Left colon (tissue), 2 donors: Measurements from ENCODE around the gene MREG. TPM values are rescaled to one million over a fixed set of nuclear protein-coding genes. Genes with fewer than 3 reads are reported as not detected.
A peak's percentile ranks its signal among the peaks of the same experiment; 100 is the strongest.
"Not testable (repeated sequence)": the region's sequence is repeated elsewhere in the genome, so short reads cannot be mapped to it uniquely, and the experiment has no call there.

Experiments
- ATAC-seq: fragments of 200-7000 bp; cut with Tn5 transposase; one replicate; pipeline ENCODE4 v1.9.1; 2020; ENCODE audit warnings: mild to moderate bottlenecking, moderate library complexity
- DNase-seq, 2 donors: peaks; one replicate each; pipeline ENCODE4 v3.0.0-alpha.2; 2020
- intact Hi-C, 2 donors: fragments of 100-400 bp; cut with DNase I in 1 of 2; cut with micrococcal nuclease in 1 of 2; formaldehyde crosslinking; loops; one replicate each; pipeline versions ENCODE4 v1.11.2 to v1.14.0; 2022; cut with DNase I, micrococcal nuclease
- total RNA-seq, 2 donors: library from RNA; stranded (reverse); fragmentation: NEBNext Ultra II Directional; extraction: Animal tissue kit (Norgen Biotek cat#: 25700); gene quantifications; one replicate each; pipeline ENCODE4 v1.2.1, GENCODE V29; 2021
- donor health status: DM: no; HTN: no; CAD: no.
- donor health status: DM: yes; HTN: yes; CAD: no.

MREG gene
- total RNA-seq, 2 donors from 2014 or later: 8.9 to 12.4 TPM

- intact Hi-C loops: no loop called here
- DNase-seq (no peak), ATAC-seq (peak; percentile 51)
These were observed 44.1 kb downstream of the MREG start for GRCh38 chr2:215969131-215969841.

DNA sequence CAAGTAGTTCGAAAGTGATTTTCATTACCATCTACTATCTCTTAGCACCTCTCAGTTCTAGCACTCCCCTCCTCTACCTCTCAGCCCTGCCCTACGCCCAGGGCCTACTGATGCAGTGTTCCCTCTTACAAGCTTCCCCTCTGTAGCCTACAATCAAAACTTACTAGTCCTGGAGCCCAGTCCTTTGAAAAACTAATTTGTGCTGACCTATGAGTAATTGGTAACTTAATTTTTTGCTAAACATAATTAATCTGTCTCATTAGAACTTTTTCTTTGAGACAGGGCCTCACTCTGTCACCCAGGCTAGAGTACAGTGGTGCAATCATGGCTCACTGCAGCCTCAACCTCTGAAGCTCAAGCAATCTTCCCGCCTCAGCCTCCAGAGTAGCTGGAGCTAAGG lies 44.9 kb downstream of the MREG start:
- no peak for ATAC-seq
- intact Hi-C loops: no loop called here
- no peak for DNase-seq

- no peak for ATAC-seq
- intact Hi-C loops: no loop called here
- DNase-seq: no peak
These were observed 45.6 kb downstream of the MREG start for GRCh38 chr2:215967590-215968378.

DNA sequence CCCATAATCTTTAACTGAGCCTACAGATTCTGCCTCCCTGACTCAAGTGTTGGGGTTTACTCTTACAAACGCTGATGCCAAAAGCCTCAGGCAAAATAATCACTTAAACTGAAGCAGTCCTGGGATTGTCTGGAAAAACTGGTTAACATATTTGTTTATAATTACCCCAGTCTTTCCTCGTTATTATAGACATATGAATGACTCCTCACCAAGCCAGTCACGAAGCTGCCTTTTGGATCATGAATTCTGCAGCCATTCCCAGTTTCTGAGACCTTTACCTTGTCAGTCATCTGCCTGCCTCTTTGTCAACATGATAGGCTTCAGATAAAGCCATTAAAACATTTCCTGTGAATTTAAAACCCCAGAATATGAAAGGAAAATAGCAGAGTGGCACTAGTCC lies 46.4 kb downstream of the MREG start:
- intact Hi-C loops: no loop called here
- ATAC-seq: no peak
- no peak for DNase-seq

GRCh38 chr2:215966274-215966673 lies 47.1 kb downstream of the MREG start:
- ATAC-seq: no peak
- intact Hi-C loops: no loop called here
- DNase-seq: no peak

DNA sequence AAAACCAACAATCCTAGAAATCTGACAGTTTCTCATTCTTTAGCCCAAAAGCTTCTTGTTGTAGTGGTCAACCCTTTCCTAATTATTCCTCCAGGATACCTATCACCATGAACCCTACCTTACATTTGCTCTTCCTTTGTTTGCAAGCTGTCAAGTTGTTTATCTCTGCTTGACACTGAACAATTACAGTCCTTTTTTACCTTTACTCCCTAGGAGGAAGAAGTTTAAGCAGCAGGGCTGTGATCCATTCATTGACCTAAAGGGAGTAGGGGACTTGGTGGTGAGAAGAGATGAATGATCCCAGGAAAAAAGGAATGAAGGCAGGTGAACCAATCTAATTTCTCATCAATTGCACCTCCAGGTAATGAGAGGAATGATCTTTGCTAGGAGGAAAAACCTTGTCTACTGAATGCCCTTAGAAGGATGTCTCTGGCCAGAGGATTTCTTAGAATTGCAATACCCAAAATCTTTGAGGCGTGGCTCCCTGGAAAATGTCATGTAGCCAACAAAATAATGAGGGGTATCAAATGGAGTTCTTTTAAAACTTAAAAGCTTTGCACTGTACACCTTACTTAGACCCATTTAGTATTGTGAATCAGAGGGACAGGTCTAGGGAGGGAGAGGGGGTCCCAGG lies 47.7 kb downstream of the MREG start:
- no peak for DNase-seq
- no peak for ATAC-seq
- intact Hi-C loops: no loop called here

GRCh38 chr2:215961981-215962380 lies 51.4 kb downstream of the MREG start:
- intact Hi-C loops: no loop called here
- no peak for DNase-seq
- no peak for ATAC-seq

GRCh38 chr2:215958257-215958656 lies 55.1 kb downstream of the MREG start:
- ATAC-seq (no peak), DNase-seq (no peak)
- intact Hi-C loops: no loop called here

- intact Hi-C loops, DNase-seq, ATAC-seq: not testable (repeated sequence)
These were observed 55.8 kb downstream of the MREG start for GRCh38 chr2:215957354-215958122.

GRCh38 chr2:215952860-215953637 lies 60.3 kb downstream of the MREG start:
- peak; percentile 34 for ATAC-seq
- intact Hi-C loops: no loop called here
- DNase-seq: no peak

DNA sequence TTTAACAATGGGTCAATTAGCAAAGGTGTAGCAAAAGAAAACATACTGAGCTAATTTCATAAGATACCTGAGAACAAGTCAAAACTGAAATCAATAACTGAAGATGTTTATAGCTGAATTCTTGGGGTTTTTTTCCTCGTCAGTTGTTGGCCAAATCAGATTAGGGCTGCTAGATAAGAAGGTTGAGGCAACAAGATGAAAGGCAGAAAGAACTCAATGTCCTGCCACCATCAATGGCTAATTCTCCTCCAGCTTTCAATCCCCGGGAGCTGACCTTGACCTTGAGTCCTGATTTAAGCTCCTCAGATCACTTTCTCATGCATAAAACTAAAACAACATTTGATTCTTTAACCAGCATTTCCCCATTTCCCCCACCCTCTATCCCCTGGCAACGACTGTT lies 61.8 kb downstream of the MREG start:
- ATAC-seq: no peak
- intact Hi-C loops: no loop called here
- no peak for DNase-seq

- ATAC-seq (peak; percentile 63), DNase-seq (no peak)
- intact Hi-C loops: no loop called here
These were observed 63.4 kb downstream of the MREG start for GRCh38 chr2:215949991-215950404.

GRCh38 chr2:215948051-215948450 lies 65.3 kb downstream of the MREG start:
- no peak for ATAC-seq
- intact Hi-C loops: no loop called here
- DNase-seq: no peak

DNA sequence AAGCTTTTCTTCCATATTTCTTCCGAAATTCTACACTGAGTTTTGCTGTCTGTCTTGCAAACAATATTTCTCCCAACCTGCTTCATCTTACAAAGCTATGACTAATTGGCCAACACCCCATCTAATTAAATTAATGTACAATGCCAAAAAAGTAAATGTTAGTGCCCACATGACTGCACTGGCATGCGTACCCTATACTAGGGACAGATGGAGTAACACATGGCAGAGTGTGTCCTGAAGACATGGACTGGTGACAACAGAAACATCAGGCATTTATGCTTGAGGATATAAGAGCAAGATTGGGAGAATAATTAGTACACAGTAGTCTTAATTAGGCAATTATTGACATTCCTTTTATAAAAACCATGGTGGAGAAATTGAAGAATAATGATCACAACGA lies 66.8 kb downstream of the MREG start:
- ATAC-seq: no peak
- no peak for DNase-seq
- intact Hi-C loops: no loop called here

GRCh38 chr2:215942194-215942593 lies 71.2 kb downstream of the MREG start:
- intact Hi-C loops: no loop called here
- ATAC-seq (no peak), DNase-seq (no peak)

DNA sequence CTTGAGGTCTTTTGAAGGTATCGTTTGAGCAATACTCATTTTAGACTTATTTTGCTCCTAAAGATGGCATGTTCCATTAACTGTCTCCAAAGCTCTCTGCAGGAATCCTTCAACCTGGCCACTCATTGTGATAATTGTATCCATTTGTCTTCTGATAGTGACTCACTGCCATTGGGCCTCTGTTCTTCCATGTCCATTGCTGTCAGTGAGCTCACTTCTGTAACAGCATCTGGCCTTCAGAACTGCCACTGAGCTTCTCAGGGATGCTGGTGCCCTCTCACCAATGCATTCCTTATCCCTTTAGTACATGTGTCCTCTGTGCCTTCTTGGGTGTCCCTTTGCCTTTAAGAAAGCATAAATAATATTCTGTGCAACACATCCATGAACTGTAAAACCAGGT lies 71.6 kb downstream of the MREG start:
- no peak for DNase-seq
- ATAC-seq: no peak
- intact Hi-C loops: no loop called here

GRCh38 chr2:215940645-215941184 lies 72.6 kb downstream of the MREG start:
- intact Hi-C loops: no loop called here
- no peak for DNase-seq
- ATAC-seq: no peak

GRCh38 chr2:215937190-215937589 lies 76.2 kb downstream of the MREG start:
- ATAC-seq (no peak), DNase-seq (no peak)
- intact Hi-C loops: no loop called here
